ENCODE measurements around the gene FKBP5. TPM values are rescaled to one million over a fixed set of nuclear protein-coding genes. Genes with fewer than 3 reads are reported as not detected.

Gene FKBP5
- total and polyA plus RNA-seq, 10 of the 15 experiments (the other 5 are each of a cell fraction or from before 2014, with no cell fraction given): 29.0 to 123 (median 62.3) TPM

DNA sequence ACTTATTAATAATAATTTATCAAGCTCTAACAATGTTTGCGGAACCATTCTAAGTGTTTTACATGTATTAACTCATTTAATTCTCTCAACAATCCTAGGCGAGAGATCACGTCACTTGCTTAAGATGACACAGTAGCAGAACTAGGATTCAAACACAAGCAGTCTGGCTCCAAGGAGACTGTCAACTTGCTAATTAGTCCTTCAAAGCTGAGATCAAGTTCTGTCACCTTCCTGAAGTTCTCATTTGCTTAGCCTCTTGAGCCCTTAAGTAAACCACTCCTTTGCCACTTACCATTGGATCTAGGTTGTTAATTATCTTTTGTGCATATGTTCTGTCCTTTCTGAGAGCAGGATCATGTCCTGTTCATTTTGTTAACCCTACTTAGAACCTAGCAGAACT, 14.1 kb downstream of the FKBP5 start:
- no peak overlapping the region for H2AFZ ChIP-seq (ENCODE audit: control insufficient read depth, low read depth, low read length)
- H3K79me2 ChIP-seq (ENCODE audit: control insufficient read depth, insufficient read depth, low read length): peaks cover 42% of the 10 kb centered on the region
- H3K27ac ChIP-seq (ENCODE audit: control insufficient read depth, insufficient read depth): no peak overlapping the region
- no peaks in the 10 kb centered on the region for H3K36me3 ChIP-seq (ENCODE audit: control insufficient read depth in 2 of 2, insufficient read depth in 2 of 2, low read length in 1 of 2)
- no peaks in the 10 kb centered on the region; the same call in none of the 2 replicates for H3K4me1 ChIP-seq (ENCODE audit: control insufficient read depth, insufficient read depth, low read length)
- H3K4me2 ChIP-seq (ENCODE audit: control insufficient read depth, insufficient read depth): no peak overlapping the region
- H3K9ac ChIP-seq (ENCODE audit: control insufficient read depth, insufficient read depth, low read length): no peak overlapping the region
- TF ChIP-seq, protein P1, sequence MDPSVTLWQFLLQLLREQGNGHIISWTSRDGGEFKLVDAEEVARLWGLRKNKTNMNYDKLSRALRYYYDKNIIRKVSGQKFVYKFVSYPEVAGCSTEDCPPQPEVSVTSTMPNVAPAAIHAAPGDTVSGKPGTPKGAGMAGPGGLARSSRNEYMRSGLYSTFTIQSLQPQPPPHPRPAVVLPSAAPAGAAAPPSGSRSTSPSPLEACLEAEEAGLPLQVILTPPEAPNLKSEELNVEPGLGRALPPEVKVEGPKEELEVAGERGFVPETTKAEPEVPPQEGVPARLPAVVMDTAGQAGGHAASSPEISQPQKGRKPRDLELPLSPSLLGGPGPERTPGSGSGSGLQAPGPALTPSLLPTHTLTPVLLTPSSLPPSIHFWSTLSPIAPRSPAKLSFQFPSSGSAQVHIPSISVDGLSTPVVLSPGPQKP (IDR thresholded peaks at IDR 0.05; ENCODE audit: low read depth, low read length): no peak
- TF ChIP-seq SMC3 (IDR thresholded peaks at IDR 0.05; ENCODE audit: borderline replicate concordance, low read length) (no peak), BMI1 (IDR thresholded peaks at IDR 0.05; ENCODE audit: borderline replicate concordance) (no peak), SP1 (IDR thresholded peaks at IDR 0.05; ENCODE audit: low read depth, low read length) (no peak), MEF2B (IDR thresholded peaks at IDR 0.05; ENCODE audit: partially characterized antibody, poor library complexity, severe bottlenecking) (no peak), PML (IDR thresholded peaks at IDR 0.05; ENCODE audit: low read length) (no peak), PAX5 (IDR thresholded peaks at IDR 0.05; ENCODE audit: borderline replicate concordance, low read depth, low read length) (no peak), NFYB (IDR thresholded peaks at IDR 0.05; ENCODE audit: insufficient read depth, low read depth, low read length) (no peak), BCL11A (IDR thresholded peaks at IDR 0.05; ENCODE audit: low read depth, low read length) (no peak), ZZZ3 (IDR thresholded peaks at IDR 0.05; ENCODE audit: control insufficient read depth, insufficient read length, low read depth) (no peak), SPI1 (IDR thresholded peaks at IDR 0.05; ENCODE audit: borderline replicate concordance, insufficient read depth, low read depth, low read length) (no peak), CEBPB (IDR thresholded peaks at IDR 0.05; ENCODE audit: borderline replicate concordance in 1 of 2, low read depth in 2 of 2, low read length in 2 of 2) (no peak), POLR2AphosphoS2 (IDR thresholded peaks at IDR 0.05; ENCODE audit: low read depth, low read length) (no peak), CREM (IDR thresholded peaks at IDR 0.05; ENCODE audit: low read depth) (no peak)
- TF ChIP-seq, protein P2, sequence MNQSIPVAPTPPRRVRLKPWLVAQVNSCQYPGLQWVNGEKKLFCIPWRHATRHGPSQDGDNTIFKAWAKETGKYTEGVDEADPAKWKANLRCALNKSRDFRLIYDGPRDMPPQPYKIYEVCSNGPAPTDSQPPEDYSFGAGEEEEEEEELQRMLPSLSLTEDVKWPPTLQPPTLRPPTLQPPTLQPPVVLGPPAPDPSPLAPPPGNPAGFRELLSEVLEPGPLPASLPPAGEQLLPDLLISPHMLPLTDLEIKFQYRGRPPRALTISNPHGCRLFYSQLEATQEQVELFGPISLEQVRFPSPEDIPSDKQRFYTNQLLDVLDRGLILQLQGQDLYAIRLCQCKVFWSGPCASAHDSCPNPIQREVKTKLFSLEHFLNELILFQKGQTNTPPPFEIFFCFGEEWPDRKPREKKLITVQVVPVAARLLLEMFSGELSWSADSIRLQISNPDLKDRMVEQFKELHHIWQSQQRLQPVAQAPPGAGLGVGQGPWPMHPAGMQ (IDR thresholded peaks at IDR 0.05; ENCODE audit: borderline replicate concordance): no peak
- H3K27me3 ChIP-seq (replicated peaks in 1 of 2; ENCODE audit: control insufficient read depth in 2 of 2, insufficient read depth in 2 of 2, low read length in 1 of 2): no peaks in the 10 kb centered on the region
- intact Hi-C loops (cut with micrococcal nuclease; ENCODE audit: unreplicated experiment) (no loop called here), in situ Hi-C loops (cut with MboI) (no loop called here)
- peak; percentile 36; the same call in 2 of the 3 replicates for ATAC-seq
- CTCF ChIA-PET: interaction anchor here (1.4 to 2.1 kb wide), 2 partner anchors 12 to 13 kb away, joined by 4 to 9 read pairs; no protein-coding TSS in a partner anchor
- SMC1A ChIA-PET (ENCODE audit: uncharacterized antibody, unreplicated experiment): interaction anchor here (0.9 to 2.2 kb wide), 7 partner anchors 10 to 90 kb away, joined by 3 to 11 read pairs (median 4); no protein-coding TSS in a partner anchor
- no peak for DNase-seq (ENCODE audit: low read depth, low spot score)
- 96% methylated on average over 3 of the region's 3 CpGs for WGBS (ENCODE audit: insufficient coverage, insufficient replicate concordance, low lambda C conversion rate, missing lambda C conversion rate)
- no TSS peak for BruUV-seq (replicated peaks)
- no peaks in the 10 kb centered on the region for H3K9me3 ChIP-seq (replicated peaks; ENCODE audit: control insufficient read depth, insufficient read depth, low read length)
- POLR2A ChIA-PET: interaction anchor here (0.9 to 1.6 kb wide), 5 partner anchors 9 to 56 kb away, joined by 3 to 12 read pairs (median 3); no protein-coding TSS in a partner anchor
- H4K20me1 ChIP-seq (ENCODE audit: control insufficient read depth, insufficient read depth): no peaks in the 10 kb centered on the region
- FAIRE-seq: no peak
- H3K4me3 ChIP-seq: no peak overlapping the region
- RAD21 ChIA-PET (ENCODE audit: unreplicated experiment): interaction anchor here (0.9 to 1.5 kb wide), 4 partner anchors 11 to 62 kb away, joined by 3 to 7 read pairs (median 3); no protein-coding TSS in a partner anchor

All from GM12878 (cell line).